HG03060 (cell line): Measurements from ENCODE around the gene GNG12.

Experiments
- ATAC-seq: cut with Tn5 transposase; IDR thresholded peaks from one replicate; pipeline ENCODE4 v1.9.1; 2021; ENCODE audit warnings: low read depth, moderate number of reproducible peaks; ENCODE audit not compliant: unreplicated experiment

GNG12 gene

GRCh38 chr1:67713057-67713846 lies 120.0 kb downstream of the GNG12 start:
- ATAC-seq = no peak

DNA sequence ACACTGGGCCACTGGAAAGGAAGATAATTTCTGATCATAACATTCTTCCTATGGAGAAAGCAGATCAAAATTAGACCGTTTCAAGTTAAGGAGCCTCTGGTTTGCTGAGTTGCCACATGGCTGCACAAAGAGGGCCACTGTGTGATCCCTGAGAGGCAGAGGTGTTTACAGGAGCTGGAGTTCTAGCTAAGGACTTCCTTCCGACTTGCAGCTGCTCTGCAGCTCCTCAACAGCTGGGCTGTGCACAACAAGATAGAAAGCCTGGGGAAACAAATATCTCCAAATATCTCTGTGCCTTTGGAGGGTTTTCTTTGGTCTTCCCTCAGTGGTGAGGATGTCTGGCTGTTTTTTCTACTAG lies 121.4 kb downstream of the GNG12 start:
- ATAC-seq = no peak

- ATAC-seq = no peak
These were observed 122.0 kb downstream of the GNG12 start for GRCh38 chr1:67711158-67711854.

GRCh38 chr1:67710417-67710816 lies 122.8 kb downstream of the GNG12 start:
- ATAC-seq = no peak

- ATAC-seq = no peak
These were observed 124.7 kb downstream of the GNG12 start for GRCh38 chr1:67708606-67709005.

DNA sequence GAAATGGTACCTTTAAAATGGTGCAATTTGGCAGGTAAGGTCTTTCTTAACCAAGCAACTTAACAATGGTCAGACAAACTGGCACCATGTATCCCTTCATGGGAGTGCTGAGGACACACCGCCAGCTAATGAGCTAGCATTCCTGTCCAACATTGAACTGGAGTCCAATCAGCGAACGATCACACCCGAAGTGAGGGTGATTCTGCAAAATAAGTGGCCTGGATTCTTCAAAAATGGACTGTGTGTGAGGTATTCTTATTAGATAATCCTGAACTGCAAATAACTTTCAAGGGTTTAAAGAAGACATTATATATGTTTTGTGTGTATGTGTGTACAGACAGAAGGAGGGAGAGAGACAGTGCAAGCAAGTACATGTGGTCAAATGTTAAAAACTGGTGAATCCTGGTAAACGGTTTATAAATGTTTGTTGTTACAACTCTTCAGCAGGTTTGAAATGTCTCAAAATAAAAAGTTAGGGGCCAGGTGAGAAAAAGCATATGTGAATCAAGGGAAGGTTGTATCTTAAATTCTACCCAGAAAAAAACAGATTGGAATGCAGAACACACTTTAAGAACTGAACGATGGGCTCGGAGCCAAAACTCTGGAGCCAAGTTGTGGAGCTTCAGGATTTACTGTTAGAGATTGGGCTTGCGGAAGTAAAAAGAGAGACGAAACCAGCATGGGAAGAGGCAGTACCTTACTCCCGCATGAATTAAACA lies 127.4 kb downstream of the GNG12 start:
- ATAC-seq = no peak

GRCh38 chr1:67704351-67704750 lies 128.9 kb downstream of the GNG12 start:
- no peak for ATAC-seq

DNA sequence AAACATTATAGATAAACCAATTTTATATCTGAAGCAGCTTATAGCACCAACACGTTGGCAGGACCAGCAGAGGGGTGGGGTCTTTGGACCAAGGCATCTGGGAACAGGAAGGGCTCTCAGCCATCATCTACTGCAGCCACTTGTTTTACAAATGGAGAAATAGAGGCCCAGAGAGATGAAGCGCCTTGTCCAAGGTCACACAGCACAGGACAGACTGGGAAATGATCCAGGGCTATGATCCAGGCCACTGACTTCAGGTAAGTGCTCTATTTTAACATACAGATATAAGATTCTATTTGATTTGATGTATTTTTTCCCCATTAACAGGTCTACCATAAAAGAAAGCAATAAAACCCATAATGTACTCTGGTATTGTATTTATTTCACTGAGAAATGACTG lies 131.4 kb downstream of the GNG12 start:
- ATAC-seq = no peak

- ATAC-seq = no peak
These were observed 132.4 kb downstream of the GNG12 start for GRCh38 chr1:67700692-67701410.

- no peak for ATAC-seq
These were observed 133.0 kb downstream of the GNG12 start for GRCh38 chr1:67700220-67700619.

- ATAC-seq = no peak
These were observed 136.6 kb downstream of the GNG12 start for GRCh38 chr1:67696708-67697107.

DNA sequence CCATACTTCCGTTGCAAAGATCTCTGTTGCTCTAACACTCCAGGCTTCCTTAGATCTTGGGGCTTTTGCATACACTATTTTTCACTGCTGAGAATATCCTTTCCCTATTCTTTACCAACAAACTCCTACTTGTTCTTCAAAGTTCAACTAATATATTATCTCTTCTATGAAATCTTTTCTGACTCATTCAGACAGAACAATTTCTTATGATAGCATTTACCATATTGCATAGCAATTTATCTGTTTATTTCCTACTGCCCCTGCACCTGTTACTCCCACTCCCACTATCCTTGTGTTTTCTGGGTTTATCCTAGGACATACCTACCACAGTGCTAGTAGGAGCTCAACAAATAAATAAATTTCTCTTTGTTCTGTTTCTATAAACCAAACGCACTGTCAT lies 137.3 kb downstream of the GNG12 start:
- no peak for ATAC-seq

- no peak for ATAC-seq
These were observed 141.6 kb downstream of the GNG12 start for GRCh38 chr1:67691712-67692111.

- no peak for ATAC-seq
These were observed 142.9 kb downstream of the GNG12 start for GRCh38 chr1:67690411-67690810.

- no peak for ATAC-seq
These were observed 143.3 kb downstream of the GNG12 start for GRCh38 chr1:67690018-67690363.

- ATAC-seq = no peak
These were observed 143.8 kb downstream of the GNG12 start for GRCh38 chr1:67689267-67690017.

DNA sequence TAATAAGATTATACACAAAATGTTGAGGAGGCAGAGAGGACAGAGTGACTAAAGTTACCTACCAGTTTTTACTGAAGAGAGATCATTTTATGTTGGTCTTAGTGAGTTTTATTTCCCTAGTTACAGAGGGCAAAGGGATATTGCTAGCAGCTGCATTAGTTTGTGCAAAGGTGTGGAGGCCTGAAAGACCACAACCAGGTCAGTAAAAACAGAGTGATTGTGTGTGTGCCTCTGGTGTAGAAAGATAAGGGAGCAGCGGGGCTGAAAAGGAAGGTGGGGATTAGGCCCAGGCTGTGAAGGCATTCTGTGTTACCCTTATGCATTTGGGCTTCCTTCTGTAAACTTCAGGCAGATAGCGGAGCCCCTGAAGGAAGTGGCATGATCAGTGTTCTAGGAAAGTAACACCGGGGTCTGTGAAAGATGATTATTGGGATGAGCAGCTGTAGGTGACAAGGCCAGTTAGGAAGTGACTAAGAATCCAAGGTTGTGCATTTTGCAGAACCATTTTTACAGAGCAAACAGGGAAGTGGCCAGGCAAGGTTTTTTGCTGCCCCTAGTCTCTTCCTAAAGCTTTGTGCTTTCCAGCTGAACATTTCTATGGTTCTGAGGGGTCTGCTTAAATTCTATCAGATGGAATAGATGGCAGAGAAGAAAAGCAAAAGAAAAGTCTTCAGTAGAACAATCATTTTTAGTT lies 144.6 kb downstream of the GNG12 start:
- no peak for ATAC-seq

- no peak for ATAC-seq
These were observed 145.6 kb downstream of the GNG12 start for GRCh38 chr1:67687649-67688048.

GRCh38 chr1:67687198-67687545 lies 146.1 kb downstream of the GNG12 start:
- ATAC-seq = no peak
